Fibroblast of lung (primary cell): Measurements from ENCODE around the gene TPH2. TPM values are rescaled to one million over a fixed set of nuclear protein-coding genes. Genes with fewer than 3 reads are reported as not detected.

ENCODE experiments used
- DNase-seq, 2 donors: peaks; one replicate each; pipeline versions ENCODE4 v3.0.0 to v3.0.0-alpha.2; 2010; ENCODE audit warnings: low read depth in 2 of 2
- H2AFZ ChIP-seq: 2 replicates; pipeline ENCODE4 v1.5.1; 2012; ENCODE audit warnings: low read length, control low read depth, inconsistent platforms
- H3K27ac ChIP-seq: 2 replicates; pipeline ENCODE4 v1.5.1; 2011; ENCODE audit warnings: low read length, control low read depth; ENCODE audit not compliant: insufficient read depth
- H3K27me3 ChIP-seq: 2 replicates; pipeline ENCODE4 v1.5.1; 2011; ENCODE audit warnings: mild to moderate bottlenecking, low read length; ENCODE audit not compliant: control insufficient read depth, insufficient read depth
- H3K36me3 ChIP-seq: 2 replicates; pipeline ENCODE4 v1.5.1; 2011; ENCODE audit warnings: low read length; ENCODE audit not compliant: control insufficient read depth, insufficient read depth
- H3K4me1 ChIP-seq: 2 replicates; pipeline ENCODE4 v1.5.1; 2011; ENCODE audit warnings: low read length; ENCODE audit not compliant: control insufficient read depth, insufficient read depth; ENCODE audit errors: extremely low read depth
- H3K4me2 ChIP-seq: 2 replicates; pipeline ENCODE4 v1.5.1; 2011; ENCODE audit warnings: low read length, control low read depth; ENCODE audit not compliant: insufficient read depth; ENCODE audit errors: extremely low read depth
- H3K4me3 ChIP-seq, 4 experiments: fragments of 200-600 bp in 1 of 4; sonication (generic) in 1 of 4; replicated peaks in 1 of 4; 2 replicates each; pipeline ENCODE4 v1.5.1; 2011 to 2016; ENCODE audit warnings: low read length in 4 of 4, low read depth in 3 of 4, mild to moderate bottlenecking in 3 of 4, control low read depth in 2 of 4, inconsistent platforms in 1 of 4, mixed read lengths in 1 of 4; ENCODE audit not compliant: insufficient read depth in 1 of 4; ENCODE audit errors: control extremely low read depth in 1 of 4
- H3K79me2 ChIP-seq: 2 replicates; pipeline ENCODE4 v1.5.1; 2012; ENCODE audit warnings: mild to moderate bottlenecking, low read length, inconsistent platforms; ENCODE audit not compliant: control insufficient read depth, insufficient read depth
- H3K9ac ChIP-seq: 2 replicates; pipeline ENCODE4 v1.5.1; 2011; ENCODE audit warnings: mild to moderate bottlenecking, low read length, control low read depth; ENCODE audit not compliant: insufficient read depth
- H3K9me3 ChIP-seq: 2 replicates; pipeline ENCODE4 v1.5.1; 2012; ENCODE audit warnings: low read depth, low read length; ENCODE audit not compliant: control insufficient read depth, insufficient read depth
- H4K20me1 ChIP-seq: 2 replicates; pipeline ENCODE4 v1.5.1; 2011; ENCODE audit warnings: low read length; ENCODE audit not compliant: control insufficient read depth, insufficient read depth; ENCODE audit errors: extremely low read depth
- CTCF ChIP-seq, 2 donors: IDR thresholded peaks in 1 of 2; conservative IDR thresholded peaks in 1 of 2; 1 replicate in 1 of 2; 2 replicates in 1 of 2; pipeline ENCODE4 v1.5.1; 2011 to 2012; ENCODE audit warnings: low read length in 2 of 2, control low read depth in 1 of 2, inconsistent platforms in 1 of 2, low read depth in 1 of 2, mild to moderate bottlenecking in 1 of 2
- EZH2 ChIP-seq: IDR thresholded peaks from 2 replicates; pipeline ENCODE4 v1.5.1; 2012; ENCODE audit warnings: low read length, control low read depth, mild to moderate bottlenecking; ENCODE audit errors: missing control alignments
- polyA plus RNA-seq, 2 donors: library from polyadenylated mRNA; depleted of rRNA in 1 of 2; stranded (reverse) in 1 of 2; unstranded in 1 of 2; fragments of >200 nt; gene quantifications; 2 replicates each; pipeline ENCODE4 v1.2.1, GENCODE V29; 2011 to 2012; ENCODE audit warnings: missing spikeins in 1 of 2
- total RNA-seq: library from RNA; depleted of rRNA; stranded (reverse); fragments of >200 nt; gene quantifications from 2 replicates; pipeline ENCODE4 v1.2.1, GENCODE V29; 2014

The TPH2 gene
- total and polyA plus RNA-seq, 2 donors (not counting 1 experiment from before 2014, with no cell fraction given): 0.03 TPM; not detected in 1

GRCh38 chr12:72031066-72031465, 92.4 kb downstream of the TPH2 start:
- Histone ChIP-seq H3K4me1 (no peaks in the 10 kb centered on the region), H3K4me2 (no peak overlapping the region), H3K79me2 (no peaks in the 10 kb centered on the region), H2AFZ (no peak overlapping the region), H3K36me3 (no peaks in the 10 kb centered on the region), H3K9ac (no peak overlapping the region), H3K9me3 (no peaks in the 10 kb centered on the region), H4K20me1 (no peaks in the 10 kb centered on the region), H3K27ac (no peak overlapping the region), H3K4me3 (no peak overlapping the region), H3K27me3 (no peaks in the 10 kb centered on the region)
- TF ChIP-seq EZH2: no peak
- TF ChIP-seq CTCF (conservative IDR thresholded peaks at IDR 0.05 in 1 of 2, IDR thresholded peaks at IDR 0.05 in 1 of 2; ENCODE audit: low read depth in 1 of 2, low read length in 2 of 2): no peak
- DNase-seq: no peak

- no peak for TF ChIP-seq EZH2
- Histone ChIP-seq H2AFZ (no peak overlapping the region), H3K79me2 (no peaks in the 10 kb centered on the region), H3K9me3 (no peaks in the 10 kb centered on the region), H3K27ac (no peak overlapping the region), H3K27me3 (no peaks in the 10 kb centered on the region), H3K4me3 (no peak overlapping the region), H3K4me1 (no peaks in the 10 kb centered on the region), H3K9ac (no peak overlapping the region), H4K20me1 (no peaks in the 10 kb centered on the region), H3K4me2 (no peak overlapping the region), H3K36me3 (no peaks in the 10 kb centered on the region)
- no peak for DNase-seq
Observed at GRCh38 chr12:72033991-72034390, 95.3 kb downstream of the TPH2 start.

GRCh38 chr12:72035625-72036024, 97.0 kb downstream of the TPH2 start:
- H3K4me3 ChIP-seq: no peak overlapping the region
- no peaks in the 10 kb centered on the region for H3K36me3 ChIP-seq
- no peaks in the 10 kb centered on the region for H3K4me1 ChIP-seq
- H3K27ac ChIP-seq: no peak overlapping the region
- no peak for DNase-seq
- no peak overlapping the region for H2AFZ ChIP-seq
- H3K9me3 ChIP-seq: no peaks in the 10 kb centered on the region
- no peak overlapping the region for H3K9ac ChIP-seq
- H3K27me3 ChIP-seq: no peaks in the 10 kb centered on the region
- no peaks in the 10 kb centered on the region for H3K79me2 ChIP-seq
- H4K20me1 ChIP-seq: no peaks in the 10 kb centered on the region
- no peak overlapping the region for H3K4me2 ChIP-seq
- no peak for TF ChIP-seq CTCF (conservative IDR thresholded peaks at IDR 0.05 in 1 of 2, IDR thresholded peaks at IDR 0.05 in 1 of 2; ENCODE audit: low read depth in 1 of 2, low read length in 2 of 2)
- TF ChIP-seq EZH2: no peak
